ENCODE data around the gene MLN. TPM values are rescaled to one million over a fixed set of nuclear protein-coding genes. Genes with fewer than 3 reads are reported as not detected.

The MLN gene
- total and polyA plus RNA-seq, 2 experiments from 2014 or later = 0.86 to 2.3 TPM

DNA sequence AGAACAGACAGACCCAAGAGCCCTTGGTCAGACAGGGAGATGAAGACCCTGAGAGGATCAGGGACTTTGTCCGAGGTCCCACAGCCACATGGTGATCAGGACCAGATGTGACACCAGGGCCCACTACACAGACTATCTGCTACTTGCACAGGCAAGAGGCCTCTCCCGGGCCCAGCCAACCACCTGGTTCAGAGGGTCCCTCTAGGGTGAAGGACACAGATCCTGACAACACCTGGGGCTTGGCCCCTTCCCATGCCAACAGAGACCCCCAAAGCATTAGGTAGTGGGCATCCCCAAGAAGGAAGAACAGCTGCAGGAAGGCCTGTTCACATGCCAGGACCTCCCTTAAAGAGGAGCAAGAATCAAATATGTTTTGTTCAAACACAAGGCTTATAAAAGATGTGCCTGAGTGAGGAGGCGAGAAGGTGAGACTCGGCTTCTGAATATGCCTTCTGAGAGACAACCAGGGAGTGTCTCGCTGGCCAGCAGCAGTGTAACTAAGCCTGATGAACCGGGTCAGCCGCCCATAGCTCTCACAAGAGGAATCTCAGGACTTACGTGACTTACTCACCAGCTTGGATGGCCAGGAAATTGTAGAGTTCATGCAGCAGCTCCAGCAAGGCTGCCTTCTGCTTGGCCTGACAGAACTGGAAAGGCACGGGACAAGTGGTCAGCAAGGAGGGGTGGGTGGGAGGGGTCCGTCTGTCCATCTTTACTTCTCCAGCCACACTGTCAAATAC lies 19.9 kb downstream of the MLN start:
- Histone ChIP-seq H3K27me3 (no peaks in the 10 kb centered on the region), H3K9me3 (ENCODE audit: low read depth) (no peaks in the 10 kb centered on the region), H3K4me1 (ENCODE audit: insufficient read depth) (peaks cover 31% of the 10 kb centered on the region), H4K20me1 (ENCODE audit: insufficient read depth, poor library complexity, severe bottlenecking) (peaks cover 47% of the 10 kb centered on the region), H3K79me2 (peaks cover 39% of the 10 kb centered on the region), H3K9me2 (replicated peaks; ENCODE audit: insufficient read depth) (no peaks in the 10 kb centered on the region), H3K27ac (no peak overlapping the region), H3K36me3 (replicated peaks; ENCODE audit: insufficient read depth, low read depth) (no peaks in the 10 kb centered on the region), H3K4me3 (no peak overlapping the region), H3K4me2 (no peak overlapping the region), H2AFZ (no peak overlapping the region)
- TF ChIP-seq EZH2phosphoT487 (IDR thresholded peaks at IDR 0.05; ENCODE audit: low read depth, severe bottlenecking, unreplicated experiment) = no peak
- TF ChIP-seq EZH2 (IDR thresholded peaks at IDR 0.05; ENCODE audit: borderline replicate concordance) = no peak
- TF ChIP-seq, protein P1, sequence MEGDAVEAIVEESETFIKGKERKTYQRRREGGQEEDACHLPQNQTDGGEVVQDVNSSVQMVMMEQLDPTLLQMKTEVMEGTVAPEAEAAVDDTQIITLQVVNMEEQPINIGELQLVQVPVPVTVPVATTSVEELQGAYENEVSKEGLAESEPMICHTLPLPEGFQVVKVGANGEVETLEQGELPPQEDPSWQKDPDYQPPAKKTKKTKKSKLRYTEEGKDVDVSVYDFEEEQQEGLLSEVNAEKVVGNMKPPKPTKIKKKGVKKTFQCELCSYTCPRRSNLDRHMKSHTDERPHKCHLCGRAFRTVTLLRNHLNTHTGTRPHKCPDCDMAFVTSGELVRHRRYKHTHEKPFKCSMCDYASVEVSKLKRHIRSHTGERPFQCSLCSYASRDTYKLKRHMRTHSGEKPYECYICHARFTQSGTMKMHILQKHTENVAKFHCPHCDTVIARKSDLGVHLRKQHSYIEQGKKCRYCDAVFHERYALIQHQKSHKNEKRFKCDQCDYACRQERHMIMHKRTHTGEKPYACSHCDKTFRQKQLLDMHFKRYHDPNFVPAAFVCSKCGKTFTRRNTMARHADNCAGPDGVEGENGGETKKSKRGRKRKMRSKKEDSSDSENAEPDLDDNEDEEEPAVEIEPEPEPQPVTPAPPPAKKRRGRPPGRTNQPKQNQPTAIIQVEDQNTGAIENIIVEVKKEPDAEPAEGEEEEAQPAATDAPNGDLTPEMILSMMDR (IDR thresholded peaks at IDR 0.05; ENCODE audit: poor library complexity) = no peak
- DNase-seq (ENCODE audit: low spot score) = no peak
- WGBS (ENCODE audit: low lambda C conversion rate, missing lambda C conversion rate) = 94% methylated on average over 10 of the region's 10 CpGs

DNA sequence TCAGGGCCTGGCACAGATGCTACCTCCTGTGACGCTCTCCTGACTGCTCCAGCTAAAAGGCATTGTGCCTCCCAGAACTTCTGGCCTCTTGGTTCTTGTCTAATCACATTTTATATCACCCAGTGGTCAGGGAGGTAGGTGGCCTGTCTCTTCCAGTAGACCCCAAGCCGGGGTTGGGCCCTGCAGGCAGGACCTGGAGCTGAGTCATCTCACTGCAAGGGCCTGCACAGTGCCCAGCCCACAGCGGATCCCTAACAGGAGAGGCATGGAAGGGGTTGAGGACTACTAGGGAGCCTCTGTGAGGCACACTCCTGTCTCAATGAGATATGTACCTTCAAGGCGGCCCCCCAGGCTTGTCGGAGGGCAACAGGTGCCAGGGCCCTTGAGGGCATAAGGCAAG lies 21.2 kb downstream of the MLN start:
- H3K36me3 ChIP-seq (replicated peaks; ENCODE audit: insufficient read depth, low read depth) = no peaks in the 10 kb centered on the region
- no peak overlapping the region for H3K4me2 ChIP-seq
- H3K27ac ChIP-seq = no peak overlapping the region
- peaks cover 32% of the 10 kb centered on the region for H3K79me2 ChIP-seq
- H3K9me2 ChIP-seq (replicated peaks; ENCODE audit: insufficient read depth) = no peaks in the 10 kb centered on the region
- H3K4me1 ChIP-seq (ENCODE audit: insufficient read depth) = peaks cover 28% of the 10 kb centered on the region
- no peaks in the 10 kb centered on the region for H3K9me3 ChIP-seq (ENCODE audit: low read depth)
- H4K20me1 ChIP-seq (ENCODE audit: insufficient read depth, poor library complexity, severe bottlenecking) = peaks cover 42% of the 10 kb centered on the region
- H3K27me3 ChIP-seq = no peaks in the 10 kb centered on the region
- H2AFZ ChIP-seq = no peak overlapping the region
- no peak overlapping the region for H3K4me3 ChIP-seq
- TF ChIP-seq EZH2phosphoT487 (IDR thresholded peaks at IDR 0.05; ENCODE audit: low read depth, severe bottlenecking, unreplicated experiment) (no peak), EZH2 (IDR thresholded peaks at IDR 0.05; ENCODE audit: borderline replicate concordance) (no peak)
- TF ChIP-seq, protein P1 (IDR thresholded peaks at IDR 0.05; ENCODE audit: poor library complexity) = no peak
- DNase-seq (ENCODE audit: low spot score) = no peak
- WGBS (ENCODE audit: low lambda C conversion rate, missing lambda C conversion rate) = 94% methylated on average over 5 of the region's 5 CpGs

DNA sequence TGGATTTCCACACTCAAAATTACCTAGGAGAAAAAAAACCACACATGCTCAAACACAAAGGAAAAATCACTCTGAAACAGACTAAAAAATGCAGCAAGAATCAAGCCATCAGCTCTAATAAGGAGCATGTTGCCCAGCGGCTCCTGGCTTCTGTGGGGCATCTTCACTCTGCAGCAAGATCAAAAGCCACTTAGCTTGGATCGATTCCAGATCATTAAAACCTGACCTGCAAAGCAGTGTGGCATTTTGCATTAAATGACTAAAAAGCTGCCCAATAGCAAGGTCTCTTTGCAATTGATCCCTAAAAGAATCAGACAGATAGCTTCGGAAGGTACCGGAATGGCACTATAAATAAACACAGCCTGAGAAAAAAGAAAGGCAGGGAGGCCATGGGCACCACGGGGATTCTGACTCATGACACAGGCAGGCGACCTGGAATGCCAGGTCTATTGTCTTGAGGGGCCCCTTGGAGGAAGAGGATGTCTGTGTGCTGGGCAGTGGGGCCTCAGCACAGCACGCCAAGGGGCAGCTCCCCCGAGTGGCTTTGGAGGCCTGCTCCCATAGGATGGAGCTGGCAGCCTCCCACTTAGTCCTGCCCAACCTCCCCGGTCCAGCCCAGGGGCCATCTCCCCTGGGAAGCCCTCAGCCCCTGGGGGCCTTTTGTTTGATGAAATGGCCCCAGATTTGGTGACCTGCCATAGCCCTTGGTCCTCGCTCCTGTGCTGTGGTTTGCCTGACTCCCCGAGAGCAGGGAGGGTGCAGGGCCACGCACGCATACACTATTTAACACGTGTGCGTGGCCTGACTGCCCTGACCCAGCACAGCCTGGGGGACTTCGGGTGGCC lies 22.4 kb downstream of the MLN start:
- Histone ChIP-seq H3K36me3 (replicated peaks; ENCODE audit: insufficient read depth, low read depth) (no peaks in the 10 kb centered on the region), H3K9me3 (ENCODE audit: low read depth) (no peaks in the 10 kb centered on the region), H3K4me2 (no peak overlapping the region), H3K27ac (no peak overlapping the region), H3K4me1 (ENCODE audit: insufficient read depth) (peaks cover 16% of the 10 kb centered on the region), H3K9me2 (replicated peaks; ENCODE audit: insufficient read depth) (no peaks in the 10 kb centered on the region), H3K79me2 (peaks cover 20% of the 10 kb centered on the region), H3K4me3 (no peak overlapping the region), H4K20me1 (ENCODE audit: insufficient read depth, poor library complexity, severe bottlenecking) (peaks cover 30% of the 10 kb centered on the region), H2AFZ (no peak overlapping the region), H3K27me3 (no peaks in the 10 kb centered on the region)
- no peak for DNase-seq (ENCODE audit: low spot score)
- 69% methylated on average over 16 of the region's 16 CpGs for WGBS (ENCODE audit: low lambda C conversion rate, missing lambda C conversion rate)
- TF ChIP-seq, protein P1 (IDR thresholded peaks at IDR 0.05; ENCODE audit: poor library complexity) = no peak
- TF ChIP-seq EZH2phosphoT487 (IDR thresholded peaks at IDR 0.05; ENCODE audit: low read depth, severe bottlenecking, unreplicated experiment) = no peak
- no peak for TF ChIP-seq EZH2 (IDR thresholded peaks at IDR 0.05; ENCODE audit: borderline replicate concordance)
